CD14-positive monocyte (primary cell): ENCODE measurements around the gene LHPP. TPM values are rescaled to one million over a fixed set of nuclear protein-coding genes. Genes with fewer than 3 reads are reported as not detected.

Source experiments
- DNase-seq, 3 donors: peaks; one replicate each; pipeline ENCODE4 v3.0.0-alpha.2; 2011 to 2022
- H2AFZ ChIP-seq: 2 replicates; pipeline ENCODE4 v1.6.0; 2012; ENCODE audit warnings: mild to moderate bottlenecking, low read depth, low read length, inconsistent platforms; ENCODE audit not compliant: insufficient read depth, poor library complexity, severe bottlenecking
- H3K27ac ChIP-seq, 2 donors: 1 replicate in 1 of 2; 2 replicates in 1 of 2; pipeline ENCODE4 v1.5.1; 2012 to 2013; ENCODE audit warnings: low read length in 2 of 2, control low read depth in 1 of 2, inconsistent platforms in 1 of 2, low read depth in 1 of 2, mild to moderate bottlenecking in 1 of 2
- H3K27me3 ChIP-seq, 2 donors: one replicate each; pipeline versions ENCODE4 v1.6.0 to v1.6.1; 2011 to 2013; ENCODE audit warnings: low read length in 2 of 2; ENCODE audit not compliant: control insufficient read depth in 2 of 2, insufficient read depth in 2 of 2
- H3K36me3 ChIP-seq, 2 donors: replicated peaks in 1 of 2; 1 replicate in 1 of 2; 2 replicates in 1 of 2; pipeline versions ENCODE4 v1.5.1 to v1.6.1; 2012 to 2013; ENCODE audit warnings: low read length in 2 of 2, control low read depth in 1 of 2, inconsistent platforms in 1 of 2, mild to moderate bottlenecking in 1 of 2; ENCODE audit not compliant: insufficient read depth in 2 of 2, control insufficient read depth in 1 of 2
- H3K4me1 ChIP-seq, 2 donors: 1 replicate in 1 of 2; 2 replicates in 1 of 2; pipeline versions ENCODE4 v1.5.1 to v1.6.1; 2012 to 2013; ENCODE audit warnings: low read length in 2 of 2, control low read depth in 1 of 2, inconsistent platforms in 1 of 2, mild to moderate bottlenecking in 1 of 2, moderate library complexity in 1 of 2; ENCODE audit not compliant: insufficient read depth in 2 of 2, control insufficient read depth in 1 of 2
- H3K4me2 ChIP-seq: replicated peaks from 2 replicates; pipeline ENCODE3; 2012; ENCODE audit warnings: low read length, moderate library complexity, mild to moderate bottlenecking; ENCODE audit not compliant: poor library complexity, severe bottlenecking; ENCODE audit errors: extremely low read depth
- H3K4me3 ChIP-seq, 3 experiments: fragments of 200-600 bp in 1 of 3; sonication (generic) in 1 of 3; replicated peaks in 1 of 3; 1 replicate in 2 of 3; 2 replicates in 1 of 3; pipeline ENCODE4 v1.5.1; 2011 to 2013; ENCODE audit warnings: low read length in 3 of 3, mild to moderate bottlenecking in 3 of 3, control low read depth in 2 of 3, low read depth in 2 of 3, inconsistent platforms in 1 of 3, moderate library complexity in 1 of 3
- H3K79me2 ChIP-seq: 2 replicates; pipeline ENCODE4 v1.6.0; 2012; ENCODE audit warnings: mild to moderate bottlenecking, control low read depth, inconsistent platforms, low read length, moderate library complexity; ENCODE audit not compliant: insufficient read depth
- H3K9ac ChIP-seq: 2 replicates; pipeline ENCODE4 v1.6.0; 2017; ENCODE audit warnings: low read length, mild to moderate bottlenecking; ENCODE audit not compliant: insufficient read depth, poor library complexity, severe bottlenecking
- H3K9me3 ChIP-seq, 2 donors: replicated peaks in 1 of 2; 1 replicate in 1 of 2; 2 replicates in 1 of 2; pipeline versions ENCODE4 v1.5.1 to v1.6.1; 2012 to 2013; ENCODE audit warnings: low read length in 2 of 2, control low read depth in 1 of 2; ENCODE audit not compliant: control insufficient read depth in 1 of 2, insufficient read depth in 1 of 2
- H4K20me1 ChIP-seq: 2 replicates; pipeline ENCODE4 v1.6.0; 2012; ENCODE audit warnings: mild to moderate bottlenecking, low read length, control low read depth, moderate library complexity; ENCODE audit not compliant: insufficient read depth
- H3K27ac Mint-ChIP-seq, 7 donors: one replicate each; pipeline ENCODE4 v1.8.0; 2020; ENCODE audit warnings: mild to moderate bottlenecking in 7 of 7, mixed read lengths in 7 of 7, moderate library complexity in 6 of 7, inconsistent platforms in 2 of 7
- H3K27me3 Mint-ChIP-seq, 3 donors: one replicate each; pipeline ENCODE4 v1.8.0; 2021 to 2022; ENCODE audit warnings: low read depth in 3 of 3, mild to moderate bottlenecking in 3 of 3, mixed read lengths in 3 of 3, moderate library complexity in 3 of 3, inconsistent platforms in 1 of 3
- H3K36me3 Mint-ChIP-seq, 2 donors: one replicate each; pipeline ENCODE4 v1.8.0; 2020; ENCODE audit warnings: mixed read lengths in 2 of 2, inconsistent platforms in 1 of 2, mild to moderate bottlenecking in 1 of 2
- H3K4me1 Mint-ChIP-seq: one replicate; pipeline ENCODE4 v1.8.0; 2020; ENCODE audit warnings: mild to moderate bottlenecking, mixed read lengths
- H3K4me3 Mint-ChIP-seq, 2 donors: one replicate each; pipeline ENCODE4 v1.8.0; 2020; ENCODE audit warnings: mild to moderate bottlenecking in 2 of 2, mixed read lengths in 2 of 2, moderate library complexity in 1 of 2
- H3K9me3 Mint-ChIP-seq, 7 donors: one replicate each; pipeline ENCODE4 v1.8.0; 2020 to 2022; ENCODE audit warnings: mixed read lengths in 7 of 7, mild to moderate bottlenecking in 6 of 7, moderate library complexity in 6 of 7, inconsistent platforms in 2 of 7
- CTCF ChIP-seq: fragments of 200-600 bp; IDR thresholded peaks from one replicate; pipeline ENCODE4 v1.8.0; 2022; ENCODE audit warnings: antibody characterized with exemption, mild to moderate bottlenecking
- WGBS: methylation state at CpG from one replicate; pipeline ENCODE4 v1.1.5; 2013; ENCODE audit warnings: missing lambda C conversion rate; ENCODE audit not compliant: insufficient coverage; 5-methylcytosine and 5-hydroxymethylcytosine counted together
- intact Hi-C, 2 donors: fragments of 100-400 bp; cut with micrococcal nuclease; formaldehyde crosslinking; loops; one replicate each; pipeline versions ENCODE4 v1.15.0 to v1.15.1; 2023
- polyA plus RNA-seq, 3 donors: library from polyadenylated mRNA; depleted of rRNA in 1 of 3; unstranded in 2 of 3; stranded (reverse) in 1 of 3; fragments of 300-500 nt in 2 of 3; fragments of >200 nt in 1 of 3; fragmentation: Illumina TruSeq in 2 of 3; gene quantifications; 1 replicate in 2 of 3; 2 replicates in 1 of 3; pipeline ENCODE4 v1.2.3, GENCODE V29; 2012 to 2021

LHPP gene
- polyA plus RNA-seq, 3 donors = 15.2 to 20.6 (median 19.5) TPM

- intact Hi-C loops = no loop called here
- H3K9me3 Mint-ChIP-seq = peaks cover 5 to 20% (median 10%) of the 10 kb centered on the region in 7 donors
- DNase-seq = no peak
- H3K4me1 ChIP-seq = peaks cover 61 to 64% of the 10 kb centered on the region in 2 donors
- no peak overlapping the region for H3K4me3 Mint-ChIP-seq
- no peak for TF ChIP-seq CTCF
- peaks cover 19% of the 10 kb centered on the region for H4K20me1 ChIP-seq
- H3K9me3 ChIP-seq = peaks cover 0 to 7% of the 10 kb centered on the region in 2 donors
- H3K4me1 Mint-ChIP-seq = peaks cover 66% of the 10 kb centered on the region
- no peak overlapping the region for H3K4me2 ChIP-seq
- peaks cover 0 to 4% (median 2%) of the 10 kb centered on the region in 3 donors for H3K27me3 Mint-ChIP-seq
- peaks cover 90% of the 10 kb centered on the region for H3K79me2 ChIP-seq
- peak overlapping the region; percentile 90 to 99 (median 96) for H3K27ac Mint-ChIP-seq
- peaks cover 36 to 53% of the 10 kb centered on the region in 2 donors for H3K36me3 Mint-ChIP-seq
- H3K9ac ChIP-seq = no peak overlapping the region
- 98% methylated on average over 6 of the region's 8 CpGs for WGBS
- H3K27me3 ChIP-seq = no peaks in the 10 kb centered on the region
- H3K4me3 ChIP-seq = no peak overlapping the region
- no peak overlapping the region for H2AFZ ChIP-seq
- H3K27ac ChIP-seq = peak overlapping the region; percentile 69 to 99
- H3K36me3 ChIP-seq = peaks cover 0 to 12% of the 10 kb centered on the region in 2 donors
Observed at GRCh38 chr10:124637746-124638145, 176.1 kb downstream of the LHPP start.

GRCh38 chr10:124639206-124639605 is 177.6 kb downstream of the LHPP start:
- 98% methylated on average over 6 of the region's 6 CpGs for WGBS
- peaks cover 0 to 4% (median 2%) of the 10 kb centered on the region in 3 donors for H3K27me3 Mint-ChIP-seq
- Histone ChIP-seq H3K36me3 (peaks cover 0 to 5% of the 10 kb centered on the region in 2 donors), H3K4me1 (peaks cover 70 to 78% of the 10 kb centered on the region in 2 donors), H2AFZ (no peak overlapping the region), H3K4me3 (no peak overlapping the region), H4K20me1 (peaks cover 5% of the 10 kb centered on the region), H3K9me3 (peaks cover 0 to 5% of the 10 kb centered on the region in 2 donors), H3K27ac (peak overlapping the region; percentile 69 to 99), H3K9ac (peak overlapping the region; percentile 2), H3K4me2 (no peak overlapping the region), H3K27me3 (no peaks in the 10 kb centered on the region), H3K79me2 (peaks cover 90% of the 10 kb centered on the region)
- TF ChIP-seq CTCF = no peak
- H3K4me3 Mint-ChIP-seq = no peak overlapping the region
- H3K4me1 Mint-ChIP-seq = peaks cover 77% of the 10 kb centered on the region
- H3K27ac Mint-ChIP-seq = peak overlapping the region; percentile 70 to 99 (median 98)
- peaks cover 5 to 16% (median 10%) of the 10 kb centered on the region in 7 donors for H3K9me3 Mint-ChIP-seq
- H3K36me3 Mint-ChIP-seq = peaks cover 38 to 65% of the 10 kb centered on the region in 2 donors
- intact Hi-C loops = no loop called here
- no peak for DNase-seq
